Testis (tissue), 3 donors: Measurements from ENCODE around the gene USP19. TPM values are rescaled to one million over a fixed set of nuclear protein-coding genes. Genes with fewer than 3 reads are reported as not detected.

Source experiments
- DNase-seq: peaks from one replicate; pipeline ENCODE4 v3.0.0-alpha.2; 2019
- H3K27ac ChIP-seq, 2 donors: fragments of 200-600 bp; sonication (generic); one replicate each; pipeline ENCODE4 v1.5.1; 2019
- H3K27me3 ChIP-seq: fragments of 200-600 bp; sonication (generic); one replicate; pipeline ENCODE4 v1.5.1; 2019
- H3K36me3 ChIP-seq: fragments of 200-600 bp; sonication (generic); one replicate; pipeline ENCODE4 v1.5.1; 2017; ENCODE audit warnings: low read depth; ENCODE audit errors: missing control alignments
- H3K4me1 ChIP-seq: fragments of 200-600 bp; sonication (generic); one replicate; pipeline ENCODE4 v1.5.1; 2019
- H3K4me3 ChIP-seq, 2 donors: fragments of 200-600 bp; sonication (generic); one replicate each; pipeline ENCODE4 v1.5.1; 2017 to 2019
- H3K9me3 ChIP-seq: fragments of 200-600 bp; sonication (generic); one replicate; pipeline ENCODE4 v1.5.1; 2017
- POLR2A ChIP-seq: fragments of 450-650 bp; IDR thresholded peaks from one replicate; pipeline ENCODE4 v1.6.1; 2017; ENCODE audit warnings: antibody characterized with exemption, mild to moderate bottlenecking, moderate library complexity
- WGBS, 2 donors: methylation state at CpG; one replicate each; pipeline ENCODE4 v1.1.5; 2018; 5-methylcytosine and 5-hydroxymethylcytosine counted together
- intact Hi-C: fragments of 100-400 bp; cut with DNase I; formaldehyde crosslinking; loops from one replicate; pipeline ENCODE4 v1.15.1; 2023; ENCODE audit warnings: low total_unique reads
- polyA plus RNA-seq: library from polyadenylated mRNA; stranded (reverse); fragments of 350-450 nt; fragmentation: Illumina TruSeq; extraction: RNeasy Lipid Tissue Mini Kit (QIAGEN cat#74804); gene quantifications from one replicate; pipeline ENCODE4 v1.2.3, GENCODE V29; 2014; ENCODE audit warnings: low read depth, low replicate concordance; ENCODE audit not compliant: insufficient read depth
- total RNA-seq, 2 donors: library from RNA; depleted of rRNA; stranded (reverse); fragments of >200 nt; gene quantifications; one replicate each; pipeline ENCODE4 v1.2.3, GENCODE V29; 2016
- TF ChIP-seq, protein P1 (sequence below), 3 experiments: fragments of 450-650 bp in 2 of 3; fragments of 200-600 bp in 1 of 3; sonication (generic) in 1 of 3; IDR thresholded peaks; one replicate each; pipeline ENCODE4 v1.5.1; 2016 to 2019; ENCODE audit warnings: antibody characterized with exemption in 3 of 3, mild to moderate bottlenecking in 2 of 3, moderate library complexity in 1 of 3

USP19 gene
- total and polyA plus RNA-seq, 3 donors from 2014 or later, result 77.2 to 102 (median 82.7) TPM

DNA sequence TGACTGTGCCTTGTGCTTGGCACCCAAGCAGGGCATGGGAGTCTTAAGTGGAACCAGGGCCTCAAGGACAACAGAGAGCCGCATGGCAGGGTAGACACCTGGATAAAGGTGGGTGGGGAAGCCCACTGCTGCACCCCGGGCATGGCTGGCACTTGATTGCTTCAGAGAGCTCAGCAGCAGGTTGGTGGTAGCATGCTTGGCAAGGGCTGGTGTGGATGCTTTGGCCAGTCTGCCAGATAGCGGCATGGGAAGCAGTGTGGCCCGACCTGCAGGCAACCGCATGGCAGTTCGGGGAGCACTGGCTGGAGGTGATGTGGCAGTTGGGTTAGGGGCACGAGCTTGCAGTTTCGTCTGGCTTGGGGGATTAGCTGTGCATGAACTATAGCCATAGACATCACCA lies 43.0 kb upstream of the USP19 start:
- Histone ChIP-seq H3K36me3 (no peaks in the 10 kb centered on the region), H3K4me3 (no peak overlapping the region), H3K4me1 (peaks cover 16% of the 10 kb centered on the region), H3K9me3 (no peaks in the 10 kb centered on the region), H3K27me3 (no peaks in the 10 kb centered on the region), H3K27ac (no peak overlapping the region)
- WGBS, 2 donors, result 88 to 94% methylated on average over 6 to 8 of the region's 8 CpGs
- intact Hi-C loops, result no loop called here
- no peak for TF ChIP-seq POLR2A
- TF ChIP-seq, protein P1, sequence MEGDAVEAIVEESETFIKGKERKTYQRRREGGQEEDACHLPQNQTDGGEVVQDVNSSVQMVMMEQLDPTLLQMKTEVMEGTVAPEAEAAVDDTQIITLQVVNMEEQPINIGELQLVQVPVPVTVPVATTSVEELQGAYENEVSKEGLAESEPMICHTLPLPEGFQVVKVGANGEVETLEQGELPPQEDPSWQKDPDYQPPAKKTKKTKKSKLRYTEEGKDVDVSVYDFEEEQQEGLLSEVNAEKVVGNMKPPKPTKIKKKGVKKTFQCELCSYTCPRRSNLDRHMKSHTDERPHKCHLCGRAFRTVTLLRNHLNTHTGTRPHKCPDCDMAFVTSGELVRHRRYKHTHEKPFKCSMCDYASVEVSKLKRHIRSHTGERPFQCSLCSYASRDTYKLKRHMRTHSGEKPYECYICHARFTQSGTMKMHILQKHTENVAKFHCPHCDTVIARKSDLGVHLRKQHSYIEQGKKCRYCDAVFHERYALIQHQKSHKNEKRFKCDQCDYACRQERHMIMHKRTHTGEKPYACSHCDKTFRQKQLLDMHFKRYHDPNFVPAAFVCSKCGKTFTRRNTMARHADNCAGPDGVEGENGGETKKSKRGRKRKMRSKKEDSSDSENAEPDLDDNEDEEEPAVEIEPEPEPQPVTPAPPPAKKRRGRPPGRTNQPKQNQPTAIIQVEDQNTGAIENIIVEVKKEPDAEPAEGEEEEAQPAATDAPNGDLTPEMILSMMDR (IDR thresholded peaks at IDR 0.05), result no peak
- no peak for DNase-seq

DNA sequence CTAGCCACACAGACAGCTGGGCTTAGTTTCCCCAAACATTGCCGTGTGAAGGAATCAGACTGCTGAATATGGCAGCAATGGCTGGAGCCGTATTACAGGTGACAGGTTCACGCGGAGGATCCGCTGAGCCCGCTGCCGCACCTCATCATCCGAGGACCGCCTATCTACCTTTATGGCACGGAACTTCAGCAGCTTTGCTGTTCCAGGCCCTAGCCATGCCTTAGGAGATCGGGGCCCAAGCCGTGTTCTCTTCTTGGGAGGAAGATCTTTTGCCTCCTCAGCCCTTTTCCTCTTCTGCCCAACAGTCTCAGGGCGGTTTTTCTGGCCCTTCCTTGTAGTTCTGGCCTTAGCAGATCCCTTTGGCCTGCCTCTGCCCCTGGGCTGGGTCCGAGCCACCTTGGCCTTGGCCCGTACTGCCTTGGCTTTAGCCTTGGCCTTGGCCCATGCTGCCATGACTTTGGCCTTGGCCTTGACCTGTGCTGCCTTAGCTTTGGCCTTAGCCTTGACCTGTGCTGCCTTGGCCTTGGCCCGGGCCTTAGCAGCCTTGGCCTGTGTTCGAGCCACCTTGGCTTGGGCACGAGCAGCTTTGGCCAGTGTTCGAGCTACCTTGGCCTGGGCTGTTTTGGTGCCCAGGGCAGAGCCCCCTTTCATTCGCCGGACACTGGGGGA lies 42.3 kb upstream of the USP19 start:
- Histone ChIP-seq H3K27ac (no peak overlapping the region), H3K4me3 (no peak overlapping the region), H3K4me1 (peaks cover 16% of the 10 kb centered on the region), H3K27me3 (no peaks in the 10 kb centered on the region), H3K9me3 (no peaks in the 10 kb centered on the region), H3K36me3 (no peaks in the 10 kb centered on the region)
- intact Hi-C loops, result no loop called here
- no peak for DNase-seq
- no peak for TF ChIP-seq POLR2A
- TF ChIP-seq, protein P1 (IDR thresholded peaks at IDR 0.05), result no peak
- WGBS, 2 donors, result 85 to 86% methylated on average over 15 to 21 of the region's 21 CpGs

DNA sequence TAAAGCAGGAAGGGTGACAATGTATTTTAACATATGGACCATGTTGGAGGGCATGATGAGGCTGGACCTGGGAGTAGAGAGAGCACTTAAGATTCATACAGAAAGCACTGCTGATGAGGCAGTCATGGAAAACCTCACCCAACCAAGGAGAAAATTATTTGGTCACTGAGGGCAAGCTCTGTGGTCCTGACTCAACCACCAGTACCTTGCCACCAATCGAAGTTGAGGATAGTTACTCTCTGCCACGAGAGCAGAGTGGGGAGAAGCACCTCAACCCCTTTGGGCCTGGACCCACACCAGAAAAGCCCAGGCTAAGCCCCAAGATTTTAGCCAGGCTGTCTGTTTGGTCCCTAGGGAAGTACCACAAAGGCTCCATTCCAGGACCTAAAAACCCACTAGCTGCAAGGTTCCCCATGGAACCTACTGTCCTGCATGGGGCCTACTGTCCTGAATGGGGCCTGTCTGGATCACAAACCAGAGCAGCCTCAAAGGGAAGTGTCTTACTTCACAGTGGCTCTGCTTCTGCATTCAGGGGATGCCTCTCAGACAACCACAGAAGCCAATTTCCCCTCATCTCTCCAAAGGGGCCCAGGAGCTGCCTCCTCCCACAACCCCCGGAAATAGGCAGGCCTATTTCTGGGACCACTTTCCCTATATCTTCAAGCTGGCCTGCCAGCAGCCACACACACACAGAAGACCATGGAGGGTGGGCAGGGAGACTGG lies 41.3 kb upstream of the USP19 start:
- Histone ChIP-seq H3K4me3 (no peak overlapping the region), H3K27ac (no peak overlapping the region), H3K27me3 (no peaks in the 10 kb centered on the region), H3K4me1 (peaks cover 16% of the 10 kb centered on the region), H3K36me3 (no peaks in the 10 kb centered on the region), H3K9me3 (no peaks in the 10 kb centered on the region)
- no peak for TF ChIP-seq POLR2A
- TF ChIP-seq, protein P1 (IDR thresholded peaks at IDR 0.05), result no peak
- intact Hi-C loops, result no loop called here
- DNase-seq, result no peak
- WGBS, 2 donors, result 78 to 83% methylated on average over 2 to 3 of the region's 3 CpGs

DNA sequence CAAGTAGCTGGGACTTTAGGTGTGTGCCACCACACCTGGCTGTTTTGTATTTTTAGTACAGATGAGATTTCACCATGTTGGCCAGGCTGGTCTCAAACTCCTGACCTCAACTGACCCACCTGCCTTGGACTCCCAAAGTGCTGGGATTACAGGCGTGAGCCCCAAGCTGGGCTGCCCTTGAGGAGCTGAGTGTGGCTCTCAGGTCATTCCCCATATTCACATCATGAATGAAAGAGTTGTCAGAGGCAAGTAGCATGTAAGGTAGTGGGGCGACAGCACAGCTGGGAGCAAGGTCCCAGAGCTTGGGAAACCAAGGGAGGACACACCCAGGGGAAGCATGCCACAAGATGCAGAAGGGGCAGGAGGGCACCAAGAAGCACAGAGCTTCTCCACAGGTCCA lies 40.6 kb upstream of the USP19 start:
- no peak overlapping the region for H3K27ac ChIP-seq
- TF ChIP-seq, protein P1 (IDR thresholded peaks at IDR 0.05), result no peak
- TF ChIP-seq POLR2A, result no peak
- WGBS, 2 donors, result 80 to 94% methylated on average over 1 to 2 of the region's 2 CpGs
- intact Hi-C loops, result no loop called here
- H3K27me3 ChIP-seq, result no peaks in the 10 kb centered on the region
- H3K4me3 ChIP-seq, result no peak overlapping the region
- no peak for DNase-seq
- H3K4me1 ChIP-seq, result peaks cover 9% of the 10 kb centered on the region
- H3K9me3 ChIP-seq, result no peaks in the 10 kb centered on the region
- no peaks in the 10 kb centered on the region for H3K36me3 ChIP-seq
